GM21367 (cell line): Measurements from ENCODE around the gene KCNQ5.
A peak's percentile ranks its signal among the peaks of the same experiment; 100 is the strongest.
"Not testable (repeated sequence)": the region's sequence is repeated elsewhere in the genome, so short reads cannot be mapped to it uniquely, and the experiment has no call there.

Source experiments
- ATAC-seq: cut with Tn5 transposase; IDR thresholded peaks from one replicate; pipeline ENCODE4 v1.9.1; 2021; ENCODE audit not compliant: unreplicated experiment

Gene KCNQ5

GRCh38 chr6:72621291-72622093, at the start of gene KCNQ5:
Gene KCNQ5, plus strand, starts transcription at chr6:72622064.
- ATAC-seq, result no peak

GRCh38 chr6:72579865-72580264, 42.0 kb upstream of the KCNQ5 start:
- ATAC-seq, result no peak

DNA sequence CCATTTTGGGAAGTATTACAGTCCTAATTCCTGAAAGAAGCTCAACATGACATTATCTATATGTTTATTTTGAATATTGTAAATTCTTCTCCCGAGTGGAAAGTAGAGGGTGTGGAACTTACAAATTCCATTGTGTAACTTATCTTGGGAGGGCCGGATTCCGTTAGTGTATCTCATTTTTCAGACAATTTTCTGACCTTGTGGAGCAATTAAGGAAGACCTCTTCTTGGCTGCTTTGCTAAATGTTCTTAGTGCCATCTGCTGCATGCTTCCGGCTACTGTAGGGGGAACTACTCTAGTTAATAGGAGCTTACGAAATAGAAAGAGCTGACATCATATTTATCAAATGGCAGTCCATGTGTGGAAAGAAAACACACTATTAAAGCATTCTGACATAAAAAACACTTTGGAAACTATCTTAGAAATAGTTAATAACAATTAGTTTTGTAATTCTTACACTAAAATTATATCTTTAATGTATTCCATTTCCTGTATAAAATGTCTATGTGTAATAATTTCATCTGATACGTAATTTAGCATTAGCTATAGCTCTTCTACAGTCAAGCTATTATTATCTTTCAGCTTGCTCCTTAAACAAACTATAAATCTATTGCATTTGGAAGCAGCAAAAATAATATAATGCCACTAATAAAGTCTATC, 41.5 kb upstream of the KCNQ5 start:
- ATAC-seq, result peak; percentile 86

GRCh38 chr6:72580950-72581349, 40.9 kb upstream of the KCNQ5 start:
- not testable (repeated sequence) for ATAC-seq

DNA sequence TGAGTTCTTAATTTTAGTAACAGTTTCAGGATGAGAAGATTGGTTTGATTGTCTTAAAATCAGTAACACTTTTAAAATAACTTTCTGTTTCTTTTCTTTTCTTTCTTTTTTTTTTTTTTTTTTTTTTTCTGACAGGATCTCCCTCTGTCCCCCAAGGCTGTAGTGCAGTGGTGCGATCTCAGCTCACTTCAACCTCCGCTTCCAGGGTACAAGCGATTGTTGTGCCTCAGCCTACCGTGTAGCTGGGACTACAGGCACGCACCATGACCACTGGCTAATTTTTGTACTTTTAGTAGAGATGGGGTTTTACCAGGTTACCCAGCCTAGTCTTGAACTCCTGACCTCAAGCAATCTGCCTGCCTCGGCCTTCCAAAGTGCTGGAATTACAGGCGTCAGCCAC, 33.7 kb upstream of the KCNQ5 start:
- no peak for ATAC-seq

DNA sequence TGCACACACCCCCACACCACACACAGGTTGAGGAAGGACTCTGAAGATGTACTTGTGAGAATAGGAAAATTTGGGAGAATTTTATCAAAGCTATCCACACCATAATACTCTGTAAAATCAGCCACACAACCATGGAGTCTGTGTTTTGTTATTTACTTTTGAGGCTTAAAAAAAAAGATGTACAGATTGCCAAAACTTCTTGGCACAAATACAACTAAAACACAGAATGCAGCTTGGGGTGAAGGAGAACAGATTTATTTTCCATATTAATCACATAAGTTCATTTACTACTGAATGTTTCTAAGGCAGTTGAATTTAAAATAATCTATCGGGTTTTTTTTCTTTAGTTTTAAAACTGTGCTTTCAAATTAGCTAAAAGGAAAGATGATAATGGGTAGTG, 32.8 kb upstream of the KCNQ5 start:
- no peak for ATAC-seq

DNA sequence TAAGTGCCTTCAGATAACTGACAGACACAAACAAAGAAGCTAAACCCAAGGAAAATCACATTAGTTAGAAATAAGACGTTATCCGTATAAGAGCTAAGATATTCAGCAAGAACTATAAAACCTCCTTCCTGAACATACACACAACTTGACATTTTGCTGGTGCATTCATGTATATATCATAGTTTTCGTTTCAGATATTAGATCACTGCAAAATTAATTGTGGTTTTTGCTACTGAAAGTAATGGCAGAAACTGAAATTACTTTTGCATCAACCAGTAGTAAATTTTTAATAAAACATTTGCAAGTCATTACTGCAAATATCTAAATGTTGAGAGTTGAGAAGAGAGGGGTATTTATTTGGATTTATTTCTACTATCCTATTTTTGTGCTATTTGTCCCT, 26.1 kb upstream of the KCNQ5 start:
- no peak for ATAC-seq

DNA sequence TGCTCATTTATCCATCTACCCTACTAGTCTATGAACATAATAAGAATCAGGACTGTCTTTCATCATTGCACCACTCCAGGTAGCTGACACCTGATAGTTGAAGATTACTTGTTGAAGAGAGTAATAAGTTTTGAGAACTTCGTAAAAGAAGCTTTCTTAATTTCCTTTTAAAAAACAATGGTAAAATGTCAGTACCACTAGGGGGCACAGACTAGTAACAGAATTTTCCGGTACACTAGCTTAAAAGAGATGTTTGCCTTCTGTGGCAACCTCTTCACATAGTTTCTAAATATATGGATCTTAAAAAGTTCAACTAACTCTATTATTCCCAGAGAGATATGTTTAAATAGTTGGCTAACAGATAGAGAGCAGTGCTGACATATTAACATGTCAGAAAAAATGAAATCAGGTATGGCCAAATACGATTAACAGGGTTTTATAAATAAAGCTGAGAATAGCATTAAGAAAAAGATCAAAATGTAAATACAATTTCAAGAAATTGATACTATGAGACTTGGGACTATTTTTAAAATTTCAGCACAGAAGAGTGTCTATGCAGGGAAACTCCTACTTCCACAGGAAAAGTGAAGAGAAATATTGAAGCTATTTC, 5.4 kb upstream of the KCNQ5 start:
- no peak for ATAC-seq

GRCh38 chr6:72617721-72618120, 4.1 kb upstream of the KCNQ5 start:
- ATAC-seq, result no peak

DNA sequence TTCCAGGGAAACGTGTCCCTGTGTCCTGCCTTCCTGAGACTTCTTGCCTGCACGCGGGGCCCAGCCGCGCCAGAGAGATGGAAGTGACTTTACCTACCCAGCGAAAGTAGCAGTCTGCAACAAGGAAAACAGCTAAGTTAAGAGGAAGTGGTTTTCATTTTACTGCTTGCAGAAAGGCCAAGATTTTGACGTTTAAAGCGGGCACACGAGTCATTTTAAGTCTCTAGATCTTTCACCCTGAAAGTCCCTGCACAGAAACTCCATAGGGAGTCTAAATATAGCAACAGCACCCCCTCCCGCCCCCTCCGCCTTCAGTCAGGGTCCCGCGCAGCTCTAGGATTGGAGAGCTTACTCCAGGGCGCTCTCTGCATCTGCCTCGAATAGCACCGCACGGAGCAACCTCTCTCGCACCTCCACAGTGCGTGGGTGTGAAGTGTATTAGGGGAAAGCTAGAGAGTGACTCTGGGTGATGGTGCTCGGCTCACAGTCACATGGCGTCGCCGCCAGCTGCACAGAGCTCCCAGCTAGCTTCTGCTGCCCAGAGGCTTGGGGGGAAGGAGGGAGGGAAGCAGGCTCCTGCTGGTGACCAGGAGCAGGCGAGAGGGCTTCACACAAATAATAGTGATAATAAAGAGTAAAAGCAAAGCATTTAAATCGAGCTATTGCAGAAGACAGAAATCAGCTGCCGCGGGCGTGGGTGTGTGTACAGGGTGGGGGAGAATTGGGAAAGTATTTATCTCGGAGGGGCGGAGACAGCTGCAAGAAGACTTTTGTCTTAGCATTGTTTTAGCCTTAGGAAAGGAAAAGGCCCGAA, 1.8 kb upstream of the KCNQ5 start:
- ATAC-seq, result peak; percentile 47

GRCh38 chr6:72620871-72621290, 983 bp upstream of the KCNQ5 start:
- no peak for ATAC-seq

DNA sequence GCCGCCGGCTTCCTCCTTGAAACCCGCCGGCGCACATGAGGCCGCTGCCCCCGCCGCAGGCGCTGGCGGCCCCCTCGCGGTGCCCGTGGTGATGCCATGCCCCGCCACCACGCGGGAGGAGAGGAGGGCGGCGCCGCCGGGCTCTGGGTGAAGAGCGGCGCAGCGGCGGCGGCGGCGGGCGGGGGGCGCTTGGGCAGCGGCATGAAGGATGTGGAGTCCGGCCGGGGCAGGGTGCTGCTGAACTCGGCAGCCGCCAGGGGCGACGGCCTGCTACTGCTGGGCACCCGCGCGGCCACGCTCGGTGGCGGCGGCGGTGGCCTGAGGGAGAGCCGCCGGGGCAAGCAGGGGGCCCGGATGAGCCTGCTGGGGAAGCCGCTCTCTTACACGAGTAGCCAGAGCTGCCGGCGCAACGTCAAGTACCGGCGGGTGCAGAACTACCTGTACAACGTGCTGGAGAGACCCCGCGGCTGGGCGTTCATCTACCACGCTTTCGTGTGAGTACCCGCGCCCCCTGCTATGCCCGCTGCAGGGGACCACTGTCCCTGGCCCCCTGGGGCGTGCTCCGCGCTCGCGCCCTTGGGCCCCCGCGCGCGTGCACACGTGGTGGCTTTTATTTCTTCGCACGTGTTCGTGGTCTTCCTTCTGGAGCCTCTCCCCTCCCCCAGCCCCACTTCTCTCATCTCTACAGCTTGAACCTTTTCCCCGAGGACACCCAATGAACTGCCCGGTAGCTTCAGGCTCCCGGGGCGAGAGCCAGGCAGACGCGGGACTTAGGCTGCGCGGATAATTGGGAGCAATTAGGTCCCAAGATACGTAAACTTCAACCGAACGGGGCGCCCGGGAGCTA, 453 bp downstream of the KCNQ5 start:
- ATAC-seq, result peak; percentile 10

DNA sequence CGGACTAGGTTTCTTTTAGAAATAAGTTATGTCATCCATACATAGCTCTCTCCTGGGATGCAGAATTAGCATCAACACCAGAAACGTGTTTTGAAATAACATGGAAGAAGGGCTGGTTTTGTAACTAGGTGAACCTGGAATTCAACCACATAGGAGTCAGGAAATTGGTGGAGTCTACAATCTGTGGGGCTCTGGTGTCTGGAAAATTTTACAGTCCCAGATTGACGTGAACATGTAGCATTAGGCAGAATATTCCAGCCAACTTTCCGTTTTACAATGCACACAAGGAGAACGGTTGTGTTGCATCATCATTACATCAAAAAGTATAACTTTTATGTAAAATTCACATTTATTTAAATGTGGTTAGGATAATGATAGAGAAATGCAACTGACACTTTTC, 1.9 kb downstream of the KCNQ5 start:
- ATAC-seq, result no peak

GRCh38 chr6:72624557-72625160, 2.8 kb downstream of the KCNQ5 start:
- ATAC-seq, result peak; percentile 12

DNA sequence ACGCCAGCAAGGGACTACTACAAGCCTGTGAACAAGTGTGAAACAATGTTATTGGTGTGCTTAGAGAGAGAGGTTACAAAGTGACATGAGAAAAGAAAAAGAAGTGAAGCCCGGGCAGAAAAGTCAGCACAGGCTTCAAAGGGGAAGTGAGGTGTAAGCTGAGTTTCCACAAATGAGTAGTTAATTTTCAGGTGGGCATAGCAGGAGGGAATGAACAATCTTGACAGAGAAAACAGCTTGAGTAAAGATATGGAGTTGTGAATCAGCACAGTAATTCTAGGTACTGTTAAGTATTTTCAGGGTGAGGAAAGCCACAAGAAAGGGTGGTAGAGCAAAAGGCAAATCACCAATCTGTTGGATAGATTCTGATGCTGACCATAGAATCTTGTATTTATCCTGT, 4.3 kb downstream of the KCNQ5 start:
- peak; percentile 38 for ATAC-seq

- ATAC-seq, result no peak
Measured at GRCh38 chr6:72627539-72627938, 5.7 kb downstream of the KCNQ5 start.

DNA sequence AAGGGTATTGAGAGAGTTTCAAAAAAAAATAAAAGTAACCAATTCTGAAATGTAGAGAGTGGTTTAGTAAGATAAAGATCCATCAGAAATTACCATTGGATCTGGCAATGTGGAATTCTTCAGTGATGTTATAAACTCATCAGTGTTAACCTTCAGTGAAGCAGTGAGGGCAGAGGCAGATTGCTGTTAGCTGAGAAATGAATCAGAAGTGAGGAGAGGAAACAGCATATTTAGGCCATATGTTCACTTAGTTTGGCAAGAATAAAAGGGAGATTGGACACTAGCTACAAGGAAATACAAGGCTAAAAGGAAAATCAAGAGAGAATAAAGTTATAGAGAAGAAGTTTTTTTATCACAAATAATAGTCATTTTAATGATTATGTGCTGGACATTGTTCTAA, 9.6 kb downstream of the KCNQ5 start:
- no peak for ATAC-seq

DNA sequence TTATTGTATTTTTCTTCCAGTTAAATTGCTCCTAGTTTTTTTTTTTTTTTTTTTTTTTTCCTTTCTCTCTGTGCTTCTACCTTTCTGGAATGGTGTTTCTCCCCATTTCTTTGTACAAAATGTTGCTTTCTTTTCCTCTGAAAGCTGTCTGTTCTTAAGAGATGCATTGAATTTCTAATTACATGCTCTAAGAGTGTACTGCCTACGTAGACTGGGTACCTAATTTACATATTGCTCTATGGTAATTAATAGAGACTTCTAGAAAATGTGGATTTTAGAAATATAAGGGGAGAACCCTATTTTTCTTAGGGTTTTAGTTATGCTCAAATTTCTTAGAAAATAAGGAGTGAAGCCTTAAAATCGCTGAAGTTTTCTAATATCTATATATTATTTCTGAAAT, 13.8 kb downstream of the KCNQ5 start:
- no peak for ATAC-seq

- peak; percentile 93 for ATAC-seq
Measured at GRCh38 chr6:72636215-72636614, 14.4 kb downstream of the KCNQ5 start.

- ATAC-seq, result peak; percentile 3
Measured at GRCh38 chr6:72636786-72637185, 14.9 kb downstream of the KCNQ5 start.
